Psoas muscle (tissue), 8 donors: Measurements from ENCODE around the gene EYS. TPM values are rescaled to one million over a fixed set of nuclear protein-coding genes. Genes with fewer than 3 reads are reported as not detected.

Experiments
- ATAC-seq, 4 donors: fragments of 200-7000 bp; cut with Tn5 transposase; one replicate each; pipeline ENCODE4 v1.9.1; 2020; ENCODE audit warnings: moderate library complexity in 3 of 4, mild to moderate bottlenecking in 2 of 4
- DNase-seq, 2 donors: peaks; one replicate each; pipeline ENCODE4 v3.0.0-alpha.2; 2020
- H3K27ac ChIP-seq: fragments of 200-600 bp; one replicate; pipeline ENCODE4 v1.8.0; 2022
- H3K27me3 ChIP-seq, 3 donors: fragments of 200-600 bp in 1 of 3; one replicate each; pipeline versions ENCODE4 v1.6.1 to v1.8.0; 2013 to 2022; ENCODE audit warnings: low read length in 2 of 3, mild to moderate bottlenecking in 2 of 3, moderate library complexity in 1 of 3; ENCODE audit not compliant: insufficient read depth in 3 of 3
- H3K36me3 ChIP-seq, 2 donors: fragments of 200-600 bp in 1 of 2; one replicate each; pipeline versions ENCODE4 v1.6.1 to v1.8.0; 2013 to 2022; ENCODE audit warnings: low read depth in 1 of 2, mild to moderate bottlenecking in 1 of 2, moderate library complexity in 1 of 2; ENCODE audit not compliant: insufficient read depth in 1 of 2
- H3K4me1 ChIP-seq: fragments of 200-600 bp; one replicate; pipeline ENCODE4 v1.8.0; 2022
- H3K4me3 ChIP-seq: fragments of 200-600 bp; one replicate; pipeline ENCODE4 v1.8.0; 2022; ENCODE audit warnings: mild to moderate bottlenecking
- H3K9me3 ChIP-seq: fragments of 200-600 bp; one replicate; pipeline ENCODE4 v1.8.0; 2022
- CTCF ChIP-seq: fragments of 200-600 bp; IDR thresholded peaks from one replicate; pipeline ENCODE4 v1.8.0; 2022; ENCODE audit warnings: antibody characterized with exemption
- WGBS, 3 donors: extraction: QIAGEN DNeasy Blood & Tissue Kit; methylation state at CpG; one replicate each; pipeline versions ENCODE4 v1.1.6 to v1.1.7; 2013; 5-methylcytosine and 5-hydroxymethylcytosine counted together
- intact Hi-C, 2 donors: fragments of 100-400 bp; cut with DNase I; formaldehyde crosslinking; loops; one replicate each; pipeline versions ENCODE4 v1.11.0 to v1.14.2; 2022
- polyA plus RNA-seq, 3 donors: library from polyadenylated mRNA; stranded (reverse); fragments of 200-250 nt; gene quantifications; one replicate each; pipeline ENCODE4 v1.2.3, GENCODE V29; 2013
- total RNA-seq, 4 donors: library from RNA; stranded (reverse); fragmentation: NEBNext Ultra II Directional in 2 of 4; extraction: Animal tissue kit (Norgen Biotek cat#: 25700) in 2 of 4; gene quantifications; one replicate each; pipeline versions ENCODE4 v1.2.1 to v1.2.4, GENCODE V29; 2021 to 2023
- donor health status: healthy with polysubstance abuse.
- donor health status: DM: no; HTN: no; CAD: no; lungs with moderate emphysema.
- donor health status: Bipolar disorder and iron deficiency.
- donor health status: healthy.
- donor health status: DM: yes; HTN: yes; CAD: no.
- donor health status: DM: no; HTN: no; CAD: no.
- donor health status: DM: no; HTN: no; CAD: no.
- donor health status: DM: yes; HTN: yes; CAD: no.

The EYS gene
- total and polyA plus RNA-seq, 7 donors = under 0.01 TPM; not detected in 6

- no peaks in the 10 kb centered on the region for H3K4me1 ChIP-seq
- H3K27ac ChIP-seq = no peak overlapping the region
- no peaks in the 10 kb centered on the region for H3K9me3 ChIP-seq
- H3K4me3 ChIP-seq = no peak overlapping the region
- WGBS, 3 donors = 83 to 88% (median 84%) methylated on average over 1 of the region's 1 CpG
- H3K27me3 ChIP-seq = no peaks in the 10 kb centered on the region
- H3K36me3 ChIP-seq = no peaks in the 10 kb centered on the region
- DNase-seq (no peak), ATAC-seq (no peak)
- no peak for TF ChIP-seq CTCF
- intact Hi-C loops = no loop called here
Measured at GRCh38 chr6:65701325-65701724, 5.7 kb downstream of the EYS start.

- WGBS, 3 donors = 56 to 70% (median 63%) methylated on average over 4 of the region's 4 CpGs
- ATAC-seq = no peak
- intact Hi-C loops = no loop called here
- Histone ChIP-seq H3K27ac (no peak overlapping the region), H3K36me3 (no peaks in the 10 kb centered on the region), H3K27me3 (no peaks in the 10 kb centered on the region), H3K4me3 (no peak overlapping the region), H3K4me1 (no peaks in the 10 kb centered on the region), H3K9me3 (no peaks in the 10 kb centered on the region)
- TF ChIP-seq CTCF = no peak
- DNase-seq = no peak
Measured at GRCh38 chr6:65700561-65700960, 6.5 kb downstream of the EYS start.

GRCh38 chr6:65692109-65692508, 14.9 kb downstream of the EYS start:
- WGBS, 3 donors = 67 to 90% (median 70%) methylated on average over 3 of the region's 3 CpGs
- Histone ChIP-seq H3K27me3 (no peaks in the 10 kb centered on the region), H3K4me3 (no peak overlapping the region), H3K4me1 (no peaks in the 10 kb centered on the region), H3K27ac (no peak overlapping the region), H3K36me3 (no peaks in the 10 kb centered on the region), H3K9me3 (no peaks in the 10 kb centered on the region)
- TF ChIP-seq CTCF = no peak
- DNase-seq (no peak), ATAC-seq (no peak)
- intact Hi-C loops = no loop called here

GRCh38 chr6:65680232-65680631, 26.8 kb downstream of the EYS start:
- Histone ChIP-seq H3K36me3 (no peaks in the 10 kb centered on the region), H3K9me3 (no peaks in the 10 kb centered on the region), H3K4me1 (no peaks in the 10 kb centered on the region), H3K27ac (no peak overlapping the region), H3K4me3 (no peak overlapping the region), H3K27me3 (no peaks in the 10 kb centered on the region)
- ATAC-seq = no peak
- intact Hi-C loops = no loop called here
- TF ChIP-seq CTCF = no peak
- no peak for DNase-seq

DNA sequence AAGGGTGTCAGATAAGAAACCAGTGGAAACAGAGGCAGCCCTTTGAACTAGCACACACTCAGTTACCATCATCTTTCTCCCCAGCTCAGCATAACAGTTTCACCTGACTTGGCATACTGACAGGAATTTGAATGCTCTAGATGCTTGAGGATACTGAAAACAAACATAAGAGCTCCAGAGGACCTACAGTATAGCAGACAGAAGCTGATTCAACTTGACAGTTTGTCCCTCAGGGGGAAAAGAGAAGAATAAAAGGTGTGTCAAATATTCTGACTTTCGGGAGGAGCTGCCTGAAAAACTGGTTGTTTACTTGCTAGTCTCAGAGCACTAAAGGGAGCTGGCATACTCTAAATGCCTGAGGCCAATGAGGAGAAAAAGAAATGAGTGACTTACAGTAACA, 35.1 kb downstream of the EYS start:
- Histone ChIP-seq H3K9me3 (no peaks in the 10 kb centered on the region), H3K4me3 (no peak overlapping the region), H3K27me3 (no peaks in the 10 kb centered on the region), H3K4me1 (no peaks in the 10 kb centered on the region), H3K36me3 (no peaks in the 10 kb centered on the region), H3K27ac (no peak overlapping the region)
- no peak for DNase-seq
- intact Hi-C loops = no loop called here
- ATAC-seq = no peak
- WGBS, 3 donors = 65 to 81% (median 81%) methylated on average over 1 of the region's 1 CpG
- TF ChIP-seq CTCF = no peak
